ENCODE data around the gene NCKAP5. TPM values are rescaled to one million over a fixed set of nuclear protein-coding genes. Genes with fewer than 3 reads are reported as not detected.
A peak's percentile ranks its signal among the peaks of the same experiment; 100 is the strongest.

The NCKAP5 gene
- total RNA-seq, 1 experiment from 2014 or later = 8.5 TPM

DNA sequence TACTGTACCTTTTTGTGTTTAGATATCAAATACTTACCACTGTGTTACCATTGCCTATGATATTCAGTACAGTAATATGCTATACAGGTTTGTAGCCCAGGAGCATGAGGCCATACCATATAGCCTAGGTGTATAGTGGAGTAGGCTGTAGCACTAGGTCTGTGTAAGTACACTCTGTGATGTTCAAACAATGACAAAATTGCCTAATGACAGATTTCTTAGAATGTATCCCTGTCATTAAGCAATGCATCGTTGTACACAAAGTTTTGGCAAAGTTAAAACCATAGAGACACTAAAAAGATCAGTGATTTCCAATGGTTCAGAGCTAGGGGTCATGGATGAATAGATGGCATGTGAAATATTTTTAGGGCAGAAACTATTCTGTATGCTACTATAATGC, 415.5 kb downstream of the NCKAP5 start:
- DNase-seq (ENCODE audit: low read depth, low spot score) = no peak
- in situ Hi-C loops (cut with HindIII; ENCODE audit: low pct_unique_long_range_greater_than_20kb, low sequenced_read_pairs) = no loop called here

- in situ Hi-C loops (cut with HindIII; ENCODE audit: low pct_unique_long_range_greater_than_20kb, low sequenced_read_pairs) = no loop called here
- DNase-seq (ENCODE audit: low read depth, low spot score) = no peak
These were observed 420.1 kb downstream of the NCKAP5 start for GRCh38 chr2:133148187-133148586.

GRCh38 chr2:133146893-133147292, 421.4 kb downstream of the NCKAP5 start:
- in situ Hi-C loops (cut with HindIII; ENCODE audit: low pct_unique_long_range_greater_than_20kb, low sequenced_read_pairs) = no loop called here
- DNase-seq (ENCODE audit: low read depth, low spot score) = peak; percentile 86

- no peak for DNase-seq (ENCODE audit: low read depth, low spot score)
- in situ Hi-C loops (cut with HindIII; ENCODE audit: low pct_unique_long_range_greater_than_20kb, low sequenced_read_pairs) = no loop called here
These were observed 424.6 kb downstream of the NCKAP5 start for GRCh38 chr2:133143645-133144044.

GRCh38 chr2:133142087-133142486, 426.2 kb downstream of the NCKAP5 start:
- in situ Hi-C loops (cut with HindIII; ENCODE audit: low pct_unique_long_range_greater_than_20kb, low sequenced_read_pairs) = no loop called here
- DNase-seq (ENCODE audit: low read depth, low spot score) = no peak

DNA sequence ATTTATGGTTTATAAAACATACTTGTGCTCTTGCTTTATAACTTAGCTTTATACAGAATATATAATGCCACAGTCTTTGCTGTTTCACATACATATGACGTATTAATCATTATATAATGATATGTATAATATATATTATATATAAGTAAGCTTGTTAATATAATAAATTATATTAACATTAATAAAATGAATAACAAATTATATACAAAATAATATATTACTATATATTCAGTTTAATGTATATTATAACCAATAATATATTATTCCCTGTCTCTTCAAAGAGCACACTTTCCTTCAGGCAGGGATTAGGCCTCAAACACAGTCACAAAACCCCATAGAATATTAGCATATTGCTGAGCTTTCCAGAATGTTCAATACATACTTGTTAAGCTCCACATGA, 427.6 kb downstream of the NCKAP5 start:
- in situ Hi-C loops (cut with HindIII; ENCODE audit: low pct_unique_long_range_greater_than_20kb, low sequenced_read_pairs) = no loop called here
- no peak for DNase-seq (ENCODE audit: low read depth, low spot score)

GRCh38 chr2:133139847-133140533, 428.3 kb downstream of the NCKAP5 start:
- in situ Hi-C loops (cut with HindIII; ENCODE audit: low pct_unique_long_range_greater_than_20kb, low sequenced_read_pairs) = no loop called here
- DNase-seq (ENCODE audit: low read depth, low spot score) = peak; percentile 84

DNA sequence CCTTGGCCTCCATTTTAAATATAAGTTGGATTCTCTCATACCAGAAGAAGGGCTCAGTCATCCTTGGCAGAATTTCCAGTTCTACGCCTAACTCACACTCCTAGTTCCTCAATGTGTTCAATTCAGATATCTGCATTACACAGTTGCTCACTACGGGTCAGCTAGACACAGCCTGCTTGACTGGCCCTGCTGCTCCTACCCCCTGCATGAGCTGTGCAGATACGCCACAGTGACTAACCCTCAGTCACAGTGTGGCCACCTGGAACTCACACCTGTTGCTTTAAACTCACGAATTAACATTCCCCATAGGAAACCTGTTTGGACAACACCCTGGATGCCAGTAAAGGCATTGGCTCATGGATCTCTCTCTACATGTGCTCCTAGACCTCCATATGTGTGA, 429.6 kb downstream of the NCKAP5 start:
- in situ Hi-C loops (cut with HindIII; ENCODE audit: low pct_unique_long_range_greater_than_20kb, low sequenced_read_pairs) = no loop called here
- DNase-seq (ENCODE audit: low read depth, low spot score) = no peak

DNA sequence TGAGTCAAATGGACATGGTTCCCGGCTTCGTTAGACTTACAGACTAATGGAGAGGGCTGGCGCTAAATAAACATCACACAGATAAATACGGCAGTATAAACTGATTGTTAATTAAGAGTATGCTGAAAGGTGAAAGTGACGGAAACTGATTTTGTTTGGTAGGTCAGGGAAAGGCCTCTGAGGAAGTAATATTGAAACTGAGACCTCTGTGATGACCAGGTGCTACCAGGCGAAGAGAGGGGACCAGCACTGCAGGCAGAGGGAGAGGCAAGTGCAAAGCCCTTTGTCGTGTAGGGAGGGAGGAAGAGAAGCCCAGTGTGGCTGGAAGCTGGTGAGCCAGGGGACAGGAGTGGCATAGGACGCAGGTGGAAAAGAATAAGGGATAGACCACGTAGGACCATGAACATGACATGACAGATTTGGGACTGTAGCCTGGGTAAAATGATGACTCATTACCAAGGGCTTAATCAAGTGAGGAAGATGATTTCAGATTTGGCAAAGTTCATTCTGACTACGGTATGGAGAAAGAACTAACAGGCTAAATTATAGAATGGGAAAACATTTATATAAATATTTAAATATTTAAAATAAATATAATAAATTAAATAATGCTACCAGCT, 433.1 kb downstream of the NCKAP5 start:
- DNase-seq (ENCODE audit: low read depth, low spot score) = no peak
- in situ Hi-C loops (cut with HindIII; ENCODE audit: low pct_unique_long_range_greater_than_20kb, low sequenced_read_pairs) = no loop called here

- in situ Hi-C loops (cut with HindIII; ENCODE audit: low pct_unique_long_range_greater_than_20kb, low sequenced_read_pairs) = no loop called here
- peak; percentile 73 for DNase-seq (ENCODE audit: low read depth, low spot score)
These were observed 437.6 kb downstream of the NCKAP5 start for GRCh38 chr2:133130548-133131246.

DNA sequence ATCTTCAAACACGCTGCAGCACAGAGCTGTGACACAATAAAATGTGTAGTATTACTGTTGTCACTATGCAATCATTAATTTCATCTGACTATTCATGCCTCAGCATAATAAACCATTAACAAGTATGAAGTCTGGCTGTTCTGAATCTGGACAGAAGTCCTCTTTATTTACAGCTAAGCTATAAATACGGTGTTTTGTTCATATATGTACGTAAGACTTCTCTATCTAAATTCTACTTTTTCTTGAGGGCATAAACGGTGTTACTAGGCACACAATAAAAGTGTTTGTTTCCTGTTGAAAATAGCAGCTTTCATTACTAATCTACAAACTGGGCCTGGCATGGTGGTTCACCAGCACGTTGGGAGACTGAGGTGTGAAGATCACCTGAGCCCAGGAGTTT, 443.8 kb downstream of the NCKAP5 start:
- peak; percentile 90 for DNase-seq (ENCODE audit: low read depth, low spot score)
- in situ Hi-C loops (cut with HindIII; ENCODE audit: low pct_unique_long_range_greater_than_20kb, low sequenced_read_pairs) = no loop called here

GRCh38 chr2:133123904-133124303, 444.4 kb downstream of the NCKAP5 start:
- in situ Hi-C loops (cut with HindIII; ENCODE audit: low pct_unique_long_range_greater_than_20kb, low sequenced_read_pairs) = no loop called here
- DNase-seq (ENCODE audit: low read depth, low spot score) = no peak

DNA sequence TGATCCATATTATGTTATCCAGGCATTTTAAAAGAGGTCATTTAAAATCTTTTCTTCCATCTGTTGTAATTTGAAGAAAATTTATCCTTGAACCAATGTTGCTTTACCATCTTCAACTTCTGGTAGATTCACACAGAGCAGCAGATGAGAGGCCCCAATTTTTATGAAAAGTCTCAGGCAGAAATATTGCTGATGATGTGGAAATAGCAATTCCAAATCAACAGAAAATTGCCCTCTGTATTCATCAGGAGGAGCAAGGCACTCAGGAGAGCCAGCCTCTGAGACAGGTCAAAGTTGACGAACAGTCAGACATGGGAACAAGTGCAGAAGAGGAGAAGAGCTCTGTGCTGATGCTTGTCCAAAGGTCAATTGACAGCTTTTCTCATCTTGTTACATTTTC, 444.9 kb downstream of the NCKAP5 start:
- DNase-seq (ENCODE audit: low read depth, low spot score) = no peak
- in situ Hi-C loops (cut with HindIII; ENCODE audit: low pct_unique_long_range_greater_than_20kb, low sequenced_read_pairs) = no loop called here

DNA sequence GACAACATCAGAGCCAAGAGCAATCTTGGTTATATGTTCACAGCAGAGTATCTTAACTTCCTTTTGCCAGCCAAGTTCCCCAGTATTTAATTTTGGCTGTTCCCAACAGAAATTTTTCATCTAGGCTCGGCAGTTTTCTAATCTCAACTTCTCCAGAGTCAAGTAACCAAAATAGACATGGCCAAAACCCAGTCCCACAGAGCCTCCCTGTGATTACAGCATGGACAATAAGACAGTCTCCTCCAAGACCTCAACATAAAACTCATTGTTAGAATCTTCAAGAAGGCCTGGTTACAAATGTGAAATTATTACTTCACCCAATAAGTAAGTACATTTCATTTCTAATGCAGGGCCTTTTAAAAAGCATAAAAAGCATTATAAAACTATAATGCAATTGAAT, 445.7 kb downstream of the NCKAP5 start:
- in situ Hi-C loops (cut with HindIII; ENCODE audit: low pct_unique_long_range_greater_than_20kb, low sequenced_read_pairs) = no loop called here
- DNase-seq (ENCODE audit: low read depth, low spot score) = peak; percentile 39

DNA sequence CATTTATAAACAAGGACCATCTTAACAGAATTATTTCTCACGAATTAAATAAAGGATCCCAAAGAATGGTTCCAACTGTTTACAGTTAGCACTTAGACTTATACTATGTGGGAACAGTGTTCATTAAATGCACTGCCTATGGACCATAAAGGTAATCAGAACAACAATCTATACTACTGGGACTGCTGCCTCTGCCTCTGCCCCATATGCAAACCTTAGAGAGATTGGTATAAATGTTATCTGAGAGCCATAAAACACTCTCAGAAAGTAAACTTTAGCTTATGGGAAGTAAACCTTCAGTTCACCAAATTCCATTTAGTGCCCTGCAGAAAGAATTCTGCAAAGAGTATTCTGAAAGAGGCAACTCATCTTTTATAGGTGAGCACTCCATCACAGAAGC, 448.0 kb downstream of the NCKAP5 start:
- in situ Hi-C loops (cut with HindIII; ENCODE audit: low pct_unique_long_range_greater_than_20kb, low sequenced_read_pairs) = no loop called here
- no peak for DNase-seq (ENCODE audit: low read depth, low spot score)

DNA sequence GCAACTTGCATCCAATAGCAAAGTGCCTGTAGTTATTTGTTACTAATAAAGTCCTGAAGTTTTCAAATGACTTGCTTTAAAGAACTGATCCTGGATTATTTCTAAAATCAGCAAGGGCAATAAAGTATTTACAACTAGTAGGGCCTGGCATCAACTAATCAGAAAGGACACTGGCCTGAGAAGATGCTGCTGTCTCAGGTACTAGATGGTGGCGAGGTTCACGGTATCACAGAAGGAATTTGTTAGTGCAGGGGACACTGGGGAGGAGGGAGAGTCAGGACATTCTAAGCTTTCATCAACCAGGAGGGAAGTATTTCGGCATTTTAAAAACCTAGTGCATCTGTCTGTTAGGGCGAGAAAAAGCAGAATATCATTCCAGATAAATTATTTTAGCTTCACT, 458.1 kb downstream of the NCKAP5 start:
- in situ Hi-C loops (cut with HindIII; ENCODE audit: low pct_unique_long_range_greater_than_20kb, low sequenced_read_pairs) = no loop called here
- DNase-seq (ENCODE audit: low read depth, low spot score) = no peak

- no peak for DNase-seq (ENCODE audit: low read depth, low spot score)
- in situ Hi-C loops (cut with HindIII; ENCODE audit: low pct_unique_long_range_greater_than_20kb, low sequenced_read_pairs) = no loop called here
These were observed 458.5 kb downstream of the NCKAP5 start for GRCh38 chr2:133109772-133110171.

DNA sequence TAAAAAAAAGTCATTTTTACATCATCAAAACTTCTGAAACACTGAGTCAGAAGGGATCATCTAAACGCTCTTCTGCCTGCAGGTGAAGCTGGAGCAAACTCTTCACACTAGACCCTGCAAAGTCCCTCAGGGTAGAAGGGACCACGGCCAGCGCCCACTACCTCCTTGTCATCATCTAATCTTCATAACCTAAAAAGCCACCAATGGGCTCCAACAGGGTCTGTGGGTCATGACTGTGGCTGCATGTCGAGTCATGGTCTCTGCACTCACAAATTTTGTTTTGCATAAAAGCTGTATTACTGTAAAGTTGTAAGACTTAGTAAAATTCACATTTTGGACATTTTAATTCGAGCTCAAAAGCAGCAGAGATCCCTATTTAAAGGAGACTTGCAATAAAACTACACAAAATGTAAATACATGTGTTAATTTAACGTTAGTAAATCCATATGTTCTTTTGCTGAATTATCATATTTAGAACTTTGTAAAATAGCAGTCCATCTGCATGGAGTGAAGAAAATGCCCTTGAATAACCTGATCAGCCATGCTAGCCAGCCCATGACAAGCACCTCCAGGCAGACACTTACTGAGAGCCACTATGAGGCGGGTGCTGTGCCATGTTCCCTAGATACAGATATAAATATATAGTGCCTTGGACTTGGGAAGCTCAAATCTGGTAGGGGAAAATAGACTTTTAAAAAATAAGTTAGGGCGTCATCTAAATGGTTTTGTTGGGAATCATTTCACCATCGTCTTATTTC, 461.0 kb downstream of the NCKAP5 start:
- in situ Hi-C loops (cut with HindIII; ENCODE audit: low pct_unique_long_range_greater_than_20kb, low sequenced_read_pairs) = no loop called here

More for the DNA sequence above, 461.0 kb downstream of the NCKAP5 start:
- DNase-seq (ENCODE audit: low read depth, low spot score) = no peak
